Sigmoid colon (tissue), 3 donors: Measurements from ENCODE around the gene MADD.

ENCODE experiments used
- CTCF ChIP-seq, 4 experiments: fragments of 450-650 bp in 3 of 4; fragments of 200-600 bp in 1 of 4; IDR thresholded peaks; one replicate each; pipeline ENCODE4 v1.5.1; 2016 to 2019; ENCODE audit warnings: antibody characterized with exemption in 4 of 4, mild to moderate bottlenecking in 3 of 4, moderate library complexity in 2 of 4
- POLR2A ChIP-seq, 2 donors: fragments of 450-650 bp; IDR thresholded peaks; one replicate each; pipeline ENCODE4 v1.6.1; 2016; ENCODE audit warnings: antibody characterized with exemption in 2 of 2, mild to moderate bottlenecking in 2 of 2, moderate library complexity in 2 of 2

DNA sequence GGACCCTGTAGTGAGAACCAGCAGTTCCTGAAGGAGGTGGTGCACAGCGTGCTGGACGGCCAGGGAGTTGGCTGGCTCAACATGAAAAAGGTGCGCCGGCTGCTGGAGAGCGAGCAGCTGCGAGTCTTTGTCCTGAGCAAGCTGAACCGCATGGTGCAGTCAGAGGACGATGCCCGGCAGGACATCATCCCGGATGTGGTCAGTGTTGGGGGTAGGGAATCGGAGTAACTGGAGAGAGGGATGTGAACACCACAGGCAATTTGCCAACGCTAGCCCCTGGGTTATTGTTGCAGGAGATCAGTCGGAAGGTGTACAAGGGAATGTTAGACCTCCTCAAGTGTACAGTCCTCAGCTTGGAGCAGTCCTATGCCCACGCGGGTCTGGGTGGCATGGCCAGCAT is 19.9 kb downstream of the MADD start:
- TF ChIP-seq CTCF (IDR thresholded peaks at IDR 0.05), result no peak
- TF ChIP-seq POLR2A (IDR thresholded peaks at IDR 0.05), result no peak
